CD1c-positive myeloid dendritic cell (primary cell): ENCODE results near the gene MS4A12.
A peak's percentile ranks its signal among the peaks of the same experiment; 100 is the strongest.
"Not testable (repeated sequence)": the region's sequence is repeated elsewhere in the genome, so short reads cannot be mapped to it uniquely, and the experiment has no call there.

Experiments
- DNase-seq: peaks from one replicate; pipeline ENCODE4 v3.0.0-alpha.2; 2016; ENCODE audit errors: extremely low spot score

The MS4A12 gene

GRCh38 chr11:60512651-60513225 lies 20.2 kb downstream of the MS4A12 start:
- DNase-seq = no peak

- DNase-seq = no peak
These were observed 21.2 kb downstream of the MS4A12 start for GRCh38 chr11:60513496-60514460.

GRCh38 chr11:60515144-60515855 lies 22.7 kb downstream of the MS4A12 start, which contains the start of gene MS4A13:
Gene MS4A13, plus strand, starts transcription at chr11:60515392. Its CDS starts 2,692 bp downstream, at chr11:60518084.
- no peak for DNase-seq

- peak; percentile 25 for DNase-seq
These were observed 35.9 kb downstream of the MS4A12 start for GRCh38 chr11:60528465-60528864.

GRCh38 chr11:60528934-60529333 lies 36.4 kb downstream of the MS4A12 start:
- DNase-seq = peak; percentile 76

- peak; percentile 22 for DNase-seq
These were observed 38.0 kb downstream of the MS4A12 start for GRCh38 chr11:60530454-60531100.

GRCh38 chr11:60532383-60532782 lies 39.8 kb downstream of the MS4A12 start:
- DNase-seq = not testable (repeated sequence)

GRCh38 chr11:60538627-60539026 lies 46.0 kb downstream of the MS4A12 start:
- DNase-seq = not testable (repeated sequence)

- no peak for DNase-seq
These were observed 51.5 kb downstream of the MS4A12 start for GRCh38 chr11:60544077-60544476.
